Vagina (tissue), 2 donors: ENCODE data around the gene CTNND2. TPM values are rescaled to one million over a fixed set of nuclear protein-coding genes. Genes with fewer than 3 reads are reported as not detected.

ENCODE experiments used
- DNase-seq, 2 donors: peaks; one replicate each; pipeline ENCODE4 v3.0.0-alpha.2; 2017; ENCODE audit errors: extremely low spot score in 2 of 2
- H3K27ac ChIP-seq: fragments of 200-600 bp; sonication (generic); one replicate; pipeline ENCODE4 v1.5.1; 2019
- H3K27me3 ChIP-seq: fragments of 200-600 bp; sonication (generic); one replicate; pipeline ENCODE4 v1.5.1; 2019
- H3K36me3 ChIP-seq, 2 donors: fragments of 200-600 bp; sonication (generic); one replicate each; pipeline ENCODE4 v1.5.1; 2017 to 2019
- H3K4me1 ChIP-seq: fragments of 200-600 bp; sonication (generic); one replicate; pipeline ENCODE4 v1.5.1; 2019
- H3K4me3 ChIP-seq, 2 donors: fragments of 200-600 bp; sonication (generic); 1 replicate in 1 of 2; 2 replicates in 1 of 2; pipeline ENCODE4 v1.5.1; 2016 to 2019
- H3K9me3 ChIP-seq: fragments of 200-600 bp; sonication (generic); one replicate; pipeline ENCODE4 v1.5.1; 2019
- CTCF ChIP-seq, 3 experiments: fragments of 450-650 bp in 2 of 3; fragments of 200-600 bp in 1 of 3; sonication (generic) in 1 of 3; IDR thresholded peaks; one replicate each; pipeline ENCODE4 v1.5.1; 2017 to 2019; ENCODE audit warnings: antibody characterized with exemption in 3 of 3, mild to moderate bottlenecking in 2 of 3, moderate library complexity in 2 of 3
- POLR2A ChIP-seq, 2 donors: fragments of 450-650 bp; IDR thresholded peaks; one replicate each; pipeline ENCODE4 v1.6.1; 2017; ENCODE audit warnings: antibody characterized with exemption in 2 of 2, mild to moderate bottlenecking in 2 of 2, moderate library complexity in 2 of 2
- POLR2AphosphoS5 ChIP-seq, 2 donors: sonication (generic); formaldehyde crosslinking; IDR thresholded peaks; one replicate each; pipeline ENCODE4 v1.9.0; 2017; ENCODE audit warnings: antibody characterized with exemption in 2 of 2, mild to moderate bottlenecking in 2 of 2, low read depth in 1 of 2; ENCODE audit not compliant: insufficient read depth in 1 of 2
- intact Hi-C: fragments of 100-400 bp; cut with DNase I; formaldehyde crosslinking; loops from one replicate; pipeline ENCODE4 v1.15.1; 2023
- total RNA-seq: library from RNA; depleted of rRNA; stranded (reverse); fragments of >200 nt; gene quantifications from one replicate; pipeline ENCODE4 v1.2.3, GENCODE V29; 2016

CTNND2 gene
- total RNA-seq, 1 donor from 2014 or later, result 1.7 TPM

GRCh38 chr5:11709021-11709420, 195.2 kb downstream of the CTNND2 start:
- no peaks in the 10 kb centered on the region for H3K4me1 ChIP-seq
- H3K36me3 ChIP-seq, result no peaks in the 10 kb centered on the region
- no peak for DNase-seq
- no peak overlapping the region for H3K4me3 ChIP-seq
- TF ChIP-seq POLR2A (IDR thresholded peaks at IDR 0.05) (no peak), POLR2AphosphoS5 (IDR thresholded peaks at IDR 0.05; ENCODE audit: insufficient read depth in 1 of 2, low read depth in 1 of 2) (no peak), CTCF (IDR thresholded peaks at IDR 0.05) (no peak)
- no peaks in the 10 kb centered on the region for H3K9me3 ChIP-seq
- H3K27ac ChIP-seq, result no peak overlapping the region
- intact Hi-C loops, result no loop called here
- no peaks in the 10 kb centered on the region for H3K27me3 ChIP-seq

- no peak overlapping the region for H3K4me3 ChIP-seq
- no peak for DNase-seq
- H3K9me3 ChIP-seq, result no peaks in the 10 kb centered on the region
- no peak for TF ChIP-seq CTCF (IDR thresholded peaks at IDR 0.05)
- no peak for TF ChIP-seq POLR2A (IDR thresholded peaks at IDR 0.05)
- TF ChIP-seq POLR2AphosphoS5 (IDR thresholded peaks at IDR 0.05; ENCODE audit: insufficient read depth in 1 of 2, low read depth in 1 of 2), result no peak
- no peaks in the 10 kb centered on the region for H3K27me3 ChIP-seq
- H3K36me3 ChIP-seq, result no peaks in the 10 kb centered on the region
- H3K27ac ChIP-seq, result no peak overlapping the region
- no peaks in the 10 kb centered on the region for H3K4me1 ChIP-seq
- intact Hi-C loops, result no loop called here
These were observed 199.3 kb downstream of the CTNND2 start for GRCh38 chr5:11704916-11705315.

GRCh38 chr5:11700391-11700790, 203.9 kb downstream of the CTNND2 start:
- no peak overlapping the region for H3K27ac ChIP-seq
- no peaks in the 10 kb centered on the region for H3K36me3 ChIP-seq
- no peaks in the 10 kb centered on the region for H3K4me1 ChIP-seq
- TF ChIP-seq CTCF (IDR thresholded peaks at IDR 0.05) (no peak), POLR2AphosphoS5 (IDR thresholded peaks at IDR 0.05; ENCODE audit: insufficient read depth in 1 of 2, low read depth in 1 of 2) (no peak), POLR2A (IDR thresholded peaks at IDR 0.05) (no peak)
- intact Hi-C loops, result no loop called here
- H3K4me3 ChIP-seq, result no peak overlapping the region
- DNase-seq, result no peak
- H3K27me3 ChIP-seq, result no peaks in the 10 kb centered on the region
- H3K9me3 ChIP-seq, result no peaks in the 10 kb centered on the region

- Histone ChIP-seq H3K36me3 (no peaks in the 10 kb centered on the region), H3K4me1 (no peaks in the 10 kb centered on the region), H3K27me3 (no peaks in the 10 kb centered on the region), H3K9me3 (no peaks in the 10 kb centered on the region), H3K4me3 (no peak overlapping the region), H3K27ac (no peak overlapping the region)
- intact Hi-C loops, result no loop called here
- TF ChIP-seq POLR2A (IDR thresholded peaks at IDR 0.05), result no peak
- TF ChIP-seq CTCF (IDR thresholded peaks at IDR 0.05), result no peak
- TF ChIP-seq POLR2AphosphoS5 (IDR thresholded peaks at IDR 0.05; ENCODE audit: insufficient read depth in 1 of 2, low read depth in 1 of 2), result no peak
- no peak for DNase-seq
These were observed 211.6 kb downstream of the CTNND2 start for GRCh38 chr5:11692636-11693035.

- TF ChIP-seq POLR2AphosphoS5 (IDR thresholded peaks at IDR 0.05; ENCODE audit: insufficient read depth in 1 of 2, low read depth in 1 of 2), result no peak
- no peak for TF ChIP-seq POLR2A (IDR thresholded peaks at IDR 0.05)
- no peak for TF ChIP-seq CTCF (IDR thresholded peaks at IDR 0.05)
- H3K9me3 ChIP-seq, result no peaks in the 10 kb centered on the region
- intact Hi-C loops, result no loop called here
- no peak overlapping the region for H3K27ac ChIP-seq
- no peaks in the 10 kb centered on the region for H3K36me3 ChIP-seq
- H3K27me3 ChIP-seq, result no peaks in the 10 kb centered on the region
- H3K4me3 ChIP-seq, result no peak overlapping the region
- DNase-seq, result no peak
- no peaks in the 10 kb centered on the region for H3K4me1 ChIP-seq
These were observed 216.7 kb downstream of the CTNND2 start for GRCh38 chr5:11687498-11687897.
